Ascending aorta (tissue), 2 donors: Measurements from ENCODE around the gene HHEX. TPM values are rescaled to one million over a fixed set of nuclear protein-coding genes. Genes with fewer than 3 reads are reported as not detected.
"Not testable (repeated sequence)": the region's sequence is repeated elsewhere in the genome, so short reads cannot be mapped to it uniquely, and the experiment has no call there.

Source experiments
- DNase-seq, 2 donors: peaks; one replicate each; pipeline ENCODE4 v3.0.0-alpha.2; 2019; ENCODE audit warnings: low spot score in 2 of 2
- H3K27ac ChIP-seq, 2 donors: fragments of 200-600 bp; sonication (generic); one replicate each; pipeline ENCODE4 v1.5.1; 2016 to 2017; ENCODE audit warnings: mild to moderate bottlenecking in 1 of 2
- H3K27me3 ChIP-seq: fragments of 200-600 bp; sonication (generic); one replicate; pipeline ENCODE4 v1.5.1; 2017
- H3K36me3 ChIP-seq, 2 donors: fragments of 200-600 bp; sonication (generic); one replicate each; pipeline ENCODE4 v1.5.1; 2016
- H3K4me1 ChIP-seq, 2 donors: fragments of 200-600 bp; sonication (generic); one replicate each; pipeline ENCODE4 v1.5.1; 2016 to 2017; ENCODE audit warnings: mild to moderate bottlenecking in 1 of 2
- H3K4me3 ChIP-seq, 2 donors: fragments of 200-600 bp; sonication (generic); one replicate each; pipeline ENCODE4 v1.5.1; 2016 to 2017; ENCODE audit warnings: mild to moderate bottlenecking in 1 of 2
- H3K9me3 ChIP-seq, 2 donors: fragments of 200-600 bp; sonication (generic); one replicate each; pipeline ENCODE4 v1.5.1; 2016
- intact Hi-C: fragments of 100-400 bp; cut with DNase I; formaldehyde crosslinking; loops from one replicate; pipeline ENCODE4 v1.15.1; 2023
- total RNA-seq: library from RNA; depleted of rRNA; stranded (reverse); fragments of >200 nt; gene quantifications from one replicate; pipeline ENCODE4 v1.1.0, GENCODE V29; 2016
- TF ChIP-seq, protein P1 (sequence below), 3 experiments: fragments of 200-600 bp in 2 of 3; fragments of 450-650 bp in 1 of 3; sonication (generic) in 2 of 3; IDR thresholded peaks; one replicate each; pipeline ENCODE4 v1.5.1; 2016 to 2019; ENCODE audit warnings: antibody characterized with exemption in 3 of 3, mild to moderate bottlenecking in 1 of 3, moderate library complexity in 1 of 3

The HHEX gene
- total RNA-seq, 1 donor from 2014 or later, result 18.5 TPM

DNA sequence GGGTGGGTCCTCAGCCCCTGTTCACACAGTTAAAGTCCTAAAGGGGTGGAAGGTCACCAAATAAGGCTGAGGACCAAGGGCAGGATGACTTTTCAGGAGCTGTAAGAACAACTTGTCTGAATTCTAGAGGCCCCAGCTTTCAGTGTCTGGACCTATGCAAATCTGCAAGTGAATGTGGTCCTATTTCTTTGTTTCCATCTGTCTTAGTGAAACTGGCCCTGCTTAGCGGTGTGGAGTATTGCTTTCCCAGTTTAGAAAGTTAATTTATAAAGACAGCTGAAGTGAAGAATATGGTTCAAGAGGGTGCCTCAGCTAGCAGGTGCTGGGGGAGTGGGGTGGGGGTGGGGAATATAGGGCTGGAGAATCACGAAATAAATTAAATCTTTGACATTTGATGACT lies 40.1 kb downstream of the HHEX start:
- TF ChIP-seq, protein P1, sequence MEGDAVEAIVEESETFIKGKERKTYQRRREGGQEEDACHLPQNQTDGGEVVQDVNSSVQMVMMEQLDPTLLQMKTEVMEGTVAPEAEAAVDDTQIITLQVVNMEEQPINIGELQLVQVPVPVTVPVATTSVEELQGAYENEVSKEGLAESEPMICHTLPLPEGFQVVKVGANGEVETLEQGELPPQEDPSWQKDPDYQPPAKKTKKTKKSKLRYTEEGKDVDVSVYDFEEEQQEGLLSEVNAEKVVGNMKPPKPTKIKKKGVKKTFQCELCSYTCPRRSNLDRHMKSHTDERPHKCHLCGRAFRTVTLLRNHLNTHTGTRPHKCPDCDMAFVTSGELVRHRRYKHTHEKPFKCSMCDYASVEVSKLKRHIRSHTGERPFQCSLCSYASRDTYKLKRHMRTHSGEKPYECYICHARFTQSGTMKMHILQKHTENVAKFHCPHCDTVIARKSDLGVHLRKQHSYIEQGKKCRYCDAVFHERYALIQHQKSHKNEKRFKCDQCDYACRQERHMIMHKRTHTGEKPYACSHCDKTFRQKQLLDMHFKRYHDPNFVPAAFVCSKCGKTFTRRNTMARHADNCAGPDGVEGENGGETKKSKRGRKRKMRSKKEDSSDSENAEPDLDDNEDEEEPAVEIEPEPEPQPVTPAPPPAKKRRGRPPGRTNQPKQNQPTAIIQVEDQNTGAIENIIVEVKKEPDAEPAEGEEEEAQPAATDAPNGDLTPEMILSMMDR (IDR thresholded peaks at IDR 0.05), result no peak
- no peak for DNase-seq

DNA sequence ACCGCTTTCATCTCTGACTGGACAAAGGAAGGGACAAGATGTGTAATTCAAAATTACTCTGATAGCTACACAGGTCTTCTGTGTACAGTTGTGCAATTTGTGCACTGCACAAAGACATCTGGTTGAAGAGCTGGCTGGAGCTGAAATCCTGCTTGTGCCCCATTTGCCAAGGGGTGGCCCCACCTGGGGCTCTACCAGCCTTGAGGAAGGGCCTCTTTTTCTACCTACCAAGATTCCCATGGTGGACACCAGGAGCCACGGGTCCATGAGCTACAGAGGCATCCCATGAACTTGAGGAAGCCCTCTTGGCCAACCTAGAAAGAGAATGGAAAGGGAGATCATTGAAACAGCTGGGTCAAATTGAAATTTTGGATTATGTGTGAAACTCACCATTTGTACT lies 43.2 kb downstream of the HHEX start:
- intact Hi-C loops, result loop anchor here (5.0 kb wide), 1 partner anchor 44 kb away; no protein-coding TSS in a partner anchor
- no peak overlapping the region for H3K4me3 ChIP-seq
- no peaks in the 10 kb centered on the region for H3K27me3 ChIP-seq
- H3K9me3 ChIP-seq, result no peaks in the 10 kb centered on the region
- H3K4me1 ChIP-seq, result no peaks in the 10 kb centered on the region
- H3K27ac ChIP-seq, result no peak overlapping the region
- H3K36me3 ChIP-seq, result no peaks in the 10 kb centered on the region
- TF ChIP-seq, protein P1 (IDR thresholded peaks at IDR 0.05), result no peak
- DNase-seq, result no peak

More for the DNA sequence above, 40.1 kb downstream of the HHEX start:
- no peaks in the 10 kb centered on the region for H3K36me3 ChIP-seq
- H3K4me1 ChIP-seq, result no peaks in the 10 kb centered on the region
- H3K27me3 ChIP-seq, result no peaks in the 10 kb centered on the region
- no peak overlapping the region for H3K27ac ChIP-seq
- no peak overlapping the region for H3K4me3 ChIP-seq
- intact Hi-C loops, result loop anchor here (5.0 kb wide), 1 partner anchor 47 kb away; no protein-coding TSS in a partner anchor
- H3K9me3 ChIP-seq, result no peaks in the 10 kb centered on the region

DNA sequence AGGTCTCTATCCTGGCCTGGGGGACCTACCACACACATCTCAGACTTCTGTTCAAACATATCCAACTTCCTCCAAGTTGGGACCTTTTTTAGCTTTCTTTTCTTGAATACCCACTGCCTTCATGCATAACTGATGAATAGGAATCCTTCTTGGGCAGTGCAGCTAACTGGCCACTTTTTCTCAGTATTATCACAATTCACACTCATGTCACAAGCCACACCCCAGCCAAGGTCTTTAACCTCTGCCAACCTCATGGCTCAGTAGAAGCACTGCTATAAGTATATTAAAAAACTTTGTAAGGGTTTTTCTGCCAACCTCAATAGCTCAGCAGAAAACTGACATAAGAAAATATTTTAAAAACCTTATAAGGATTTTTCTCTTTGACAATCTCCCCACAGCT lies 44.5 kb downstream of the HHEX start:
- Histone ChIP-seq H3K9me3 (no peaks in the 10 kb centered on the region), H3K27me3 (no peaks in the 10 kb centered on the region), H3K27ac (no peak overlapping the region), H3K36me3 (no peaks in the 10 kb centered on the region), H3K4me1 (no peaks in the 10 kb centered on the region), H3K4me3 (no peak overlapping the region)
- DNase-seq, result no peak
- intact Hi-C loops, result loop anchor here (5.0 kb wide), 1 partner anchor 43 kb away; no protein-coding TSS in a partner anchor
- TF ChIP-seq, protein P1 (IDR thresholded peaks at IDR 0.05), result no peak

DNA sequence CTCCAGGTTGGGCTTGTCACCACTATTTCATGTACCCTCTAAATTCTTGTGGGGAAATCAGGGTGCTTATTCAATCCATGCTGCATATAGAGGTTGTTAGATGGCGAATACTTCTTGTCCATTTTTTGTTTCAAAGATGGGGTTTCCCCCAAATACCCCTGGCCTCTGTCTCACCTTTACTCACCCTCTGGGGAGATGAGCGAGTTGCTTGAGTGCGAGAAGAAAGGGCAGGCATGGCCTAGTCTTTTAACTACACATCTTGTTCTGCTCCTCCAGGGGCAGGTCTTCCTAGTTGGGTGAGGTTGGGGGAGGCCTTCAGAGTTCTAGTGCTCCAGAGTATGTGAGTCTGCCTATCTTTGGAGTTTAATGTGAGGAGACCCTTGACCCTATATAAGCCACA lies 46.2 kb downstream of the HHEX start:
- no peaks in the 10 kb centered on the region for H3K27me3 ChIP-seq
- no peaks in the 10 kb centered on the region for H3K9me3 ChIP-seq
- H3K4me1 ChIP-seq, result no peaks in the 10 kb centered on the region
- H3K27ac ChIP-seq, result no peak overlapping the region
- intact Hi-C loops, result no loop called here
- TF ChIP-seq, protein P1 (IDR thresholded peaks at IDR 0.05), result no peak
- no peak for DNase-seq
- H3K36me3 ChIP-seq, result no peaks in the 10 kb centered on the region
- no peak overlapping the region for H3K4me3 ChIP-seq

DNA sequence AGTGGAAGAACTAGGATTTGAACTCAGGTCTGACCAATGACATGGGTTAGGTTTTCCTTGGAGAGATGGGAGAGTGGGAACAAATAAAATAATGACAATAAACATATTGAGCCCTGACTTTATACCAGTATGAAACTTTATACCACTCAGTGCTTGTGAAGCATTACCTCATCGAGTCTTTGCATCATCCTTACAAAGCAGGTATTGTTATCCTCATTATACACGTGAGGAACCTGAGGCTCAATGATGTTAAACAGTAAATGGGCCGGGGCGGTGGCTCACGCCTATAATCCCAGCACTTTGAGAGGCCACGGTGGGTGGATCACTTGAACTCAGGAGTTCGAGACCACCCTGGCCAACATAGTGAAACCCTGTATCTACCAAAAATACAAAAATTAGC lies 47.7 kb downstream of the HHEX start:
- no peaks in the 10 kb centered on the region for H3K36me3 ChIP-seq
- TF ChIP-seq, protein P1 (IDR thresholded peaks at IDR 0.05), result no peak
- no peaks in the 10 kb centered on the region for H3K9me3 ChIP-seq
- no peak overlapping the region for H3K27ac ChIP-seq
- H3K27me3 ChIP-seq, result no peaks in the 10 kb centered on the region
- DNase-seq, result no peak
- no peaks in the 10 kb centered on the region for H3K4me1 ChIP-seq
- intact Hi-C loops, result no loop called here
- no peak overlapping the region for H3K4me3 ChIP-seq

DNA sequence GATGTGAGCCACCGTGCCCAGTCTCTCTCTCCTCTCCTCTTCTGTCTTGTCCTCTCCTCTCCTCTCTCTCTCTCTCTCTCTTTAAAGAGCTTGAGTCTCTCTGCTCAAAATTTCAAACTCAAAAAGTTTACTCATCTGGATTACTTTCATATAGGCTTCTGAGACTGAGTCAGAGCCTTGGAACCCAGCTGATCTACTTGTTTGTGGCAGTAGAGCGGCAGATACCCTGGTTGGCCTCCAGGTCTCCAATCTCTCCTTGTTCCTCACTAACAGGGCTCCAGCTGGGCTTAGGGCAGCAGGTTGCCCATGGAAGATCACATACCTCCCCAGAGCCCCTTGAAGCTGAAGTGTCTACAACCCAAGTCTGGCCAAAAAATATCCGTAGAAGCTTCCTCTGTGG lies 51.0 kb downstream of the HHEX start:
- no peaks in the 10 kb centered on the region for H3K9me3 ChIP-seq
- no peak overlapping the region for H3K4me3 ChIP-seq
- no peaks in the 10 kb centered on the region for H3K36me3 ChIP-seq
- intact Hi-C loops, result no loop called here
- DNase-seq, result no peak
- TF ChIP-seq, protein P1 (IDR thresholded peaks at IDR 0.05), result no peak
- H3K27ac ChIP-seq, result no peak overlapping the region
- H3K27me3 ChIP-seq, result no peaks in the 10 kb centered on the region
- H3K4me1 ChIP-seq, result no peaks in the 10 kb centered on the region

DNA sequence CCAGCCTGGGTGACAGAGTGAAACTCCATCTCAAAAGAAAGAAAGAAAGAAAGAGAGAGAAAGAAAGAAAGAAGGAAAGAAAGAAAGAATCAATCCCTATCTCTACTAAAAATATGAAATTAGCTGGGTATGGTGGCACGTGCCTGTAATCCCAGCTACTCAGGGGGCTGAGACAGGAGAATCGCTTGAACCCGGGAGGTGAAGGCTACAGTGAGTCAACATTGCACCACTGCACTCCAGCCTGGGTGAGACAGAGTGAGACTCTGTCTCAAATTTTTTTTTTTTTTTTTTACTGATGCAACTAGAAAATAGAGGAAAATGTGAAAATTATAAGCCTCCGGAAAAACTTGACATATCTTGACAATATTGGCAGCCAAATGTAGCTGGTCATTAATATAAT lies 52.0 kb downstream of the HHEX start:
- H3K9me3 ChIP-seq, H3K27ac ChIP-seq, H3K4me1 ChIP-seq, H3K36me3 ChIP-seq, H3K4me3 ChIP-seq, DNase-seq, intact Hi-C loops, H3K27me3 ChIP-seq: not testable (repeated sequence)
